HG02840 (cell line): ENCODE data around the gene GPR55.

ENCODE experiments used
- ATAC-seq: cut with Tn5 transposase; IDR thresholded peaks from one replicate; pipeline ENCODE4 v1.9.1; 2021; ENCODE audit warnings: mild to moderate bottlenecking, moderate library complexity, moderate number of reproducible peaks; ENCODE audit not compliant: unreplicated experiment, low FRiP score

GPR55 gene

GRCh38 chr2:230887342-230887741, 37.7 kb downstream of the GPR55 start:
- ATAC-seq: no peak

- ATAC-seq: no peak
Measured at GRCh38 chr2:230886671-230887071, 38.4 kb downstream of the GPR55 start.

GRCh38 chr2:230886206-230886605, 38.8 kb downstream of the GPR55 start:
- ATAC-seq: no peak

GRCh38 chr2:230885463-230886130, 39.4 kb downstream of the GPR55 start:
- no peak for ATAC-seq

GRCh38 chr2:230881840-230882239, 43.2 kb downstream of the GPR55 start:
- ATAC-seq: no peak

- no peak for ATAC-seq
Measured at GRCh38 chr2:230879891-230880290, 45.2 kb downstream of the GPR55 start.

- no peak for ATAC-seq
Measured at GRCh38 chr2:230879271-230879882, 45.7 kb downstream of the GPR55 start.

GRCh38 chr2:230878599-230879188, 46.3 kb downstream of the GPR55 start:
- ATAC-seq: no peak

- ATAC-seq: no peak
Measured at GRCh38 chr2:230877759-230878598, 47.1 kb downstream of the GPR55 start.

- no peak for ATAC-seq
Measured at GRCh38 chr2:230877116-230877758, 47.8 kb downstream of the GPR55 start.

GRCh38 chr2:230875347-230876315, 49.4 kb downstream of the GPR55 start:
- no peak for ATAC-seq

- no peak for ATAC-seq
Measured at GRCh38 chr2:230874876-230875275, 50.2 kb downstream of the GPR55 start.

GRCh38 chr2:230874456-230874855, 50.6 kb downstream of the GPR55 start:
- no peak for ATAC-seq

- peak; percentile 72 for ATAC-seq
Measured at GRCh38 chr2:230873661-230874401, 51.2 kb downstream of the GPR55 start.

GRCh38 chr2:230872968-230873660, 51.9 kb downstream of the GPR55 start:
- ATAC-seq: peak; percentile 58

- no peak for ATAC-seq
Measured at GRCh38 chr2:230872151-230872967, 52.7 kb downstream of the GPR55 start.
